Panc1 (cell line): ENCODE data around the gene HELLS.

Experiments
- CTCF ChIP-seq: fragments of 450-650 bp; IDR thresholded peaks from 2 replicates; pipeline ENCODE4 v1.5.1; 2017; ENCODE audit warnings: mild to moderate bottlenecking
- POLR2AphosphoS5 ChIP-seq: IDR thresholded peaks from 2 replicates; pipeline ENCODE4 v1.6.1; 2012; ENCODE audit warnings: mild to moderate bottlenecking, low read depth, low read length, moderate library complexity
- REST ChIP-seq, 2 experiments: IDR thresholded peaks; 2 replicates each; pipeline ENCODE4 v1.6.1; 2011 to 2012; ENCODE audit warnings: low read depth in 2 of 2, control low read depth in 1 of 2, low read length in 1 of 2, mild to moderate bottlenecking in 1 of 2, moderate library complexity in 1 of 2; ENCODE audit not compliant: insufficient read depth in 1 of 2
- SIN3A ChIP-seq: IDR thresholded peaks from 2 replicates; pipeline ENCODE4 v1.6.1; 2012; ENCODE audit warnings: low read depth, mild to moderate bottlenecking, low read length, moderate library complexity, borderline replicate concordance; ENCODE audit not compliant: insufficient read depth
- TCF7L2 ChIP-seq: IDR thresholded peaks from 2 replicates; pipeline ENCODE4 v1.6.1; 2011; ENCODE audit warnings: mild to moderate bottlenecking, low read depth, low read length, inconsistent platforms

- no peak for TF ChIP-seq CTCF
- TF ChIP-seq POLR2AphosphoS5: no peak
- TF ChIP-seq REST (IDR thresholded peaks at IDR 0.05; ENCODE audit: insufficient read depth in 1 of 2, low read depth in 2 of 2, low read length in 1 of 2): no peak
- no peak; the same call in 1 of the 2 replicates for TF ChIP-seq SIN3A
- no peak for TF ChIP-seq TCF7L2
Measured at GRCh38 chr10:94546049-94546900, 687 bp downstream of the HELLS start.
